OCI-LY7 (cell line): ENCODE measurements around the gene GPR89A.

ENCODE experiments used
- EZH2phosphoT487 ChIP-seq: fragments of 200-600 bp; sonication (generic); IDR thresholded peaks from 2 replicates; pipeline ENCODE4 v1.6.1; 2018; ENCODE audit warnings: low read depth, borderline replicate concordance, mild to moderate bottlenecking, mixed run types, antibody characterized with exemption, low read length, moderate library complexity, mixed read lengths
- TF ChIP-seq, protein P1 (sequence below): fragments of 200-600 bp; sonication (generic); conservative IDR thresholded peaks from 2 replicates; pipeline ENCODE4 v1.5.1; 2014; ENCODE audit warnings: mild to moderate bottlenecking, antibody characterized with exemption, low read length, moderate library complexity, mixed read lengths

- TF ChIP-seq, protein P1, sequence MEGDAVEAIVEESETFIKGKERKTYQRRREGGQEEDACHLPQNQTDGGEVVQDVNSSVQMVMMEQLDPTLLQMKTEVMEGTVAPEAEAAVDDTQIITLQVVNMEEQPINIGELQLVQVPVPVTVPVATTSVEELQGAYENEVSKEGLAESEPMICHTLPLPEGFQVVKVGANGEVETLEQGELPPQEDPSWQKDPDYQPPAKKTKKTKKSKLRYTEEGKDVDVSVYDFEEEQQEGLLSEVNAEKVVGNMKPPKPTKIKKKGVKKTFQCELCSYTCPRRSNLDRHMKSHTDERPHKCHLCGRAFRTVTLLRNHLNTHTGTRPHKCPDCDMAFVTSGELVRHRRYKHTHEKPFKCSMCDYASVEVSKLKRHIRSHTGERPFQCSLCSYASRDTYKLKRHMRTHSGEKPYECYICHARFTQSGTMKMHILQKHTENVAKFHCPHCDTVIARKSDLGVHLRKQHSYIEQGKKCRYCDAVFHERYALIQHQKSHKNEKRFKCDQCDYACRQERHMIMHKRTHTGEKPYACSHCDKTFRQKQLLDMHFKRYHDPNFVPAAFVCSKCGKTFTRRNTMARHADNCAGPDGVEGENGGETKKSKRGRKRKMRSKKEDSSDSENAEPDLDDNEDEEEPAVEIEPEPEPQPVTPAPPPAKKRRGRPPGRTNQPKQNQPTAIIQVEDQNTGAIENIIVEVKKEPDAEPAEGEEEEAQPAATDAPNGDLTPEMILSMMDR, result no peak
- TF ChIP-seq EZH2phosphoT487, result no peak
Measured at GRCh38 chr1:145689922-145690321, 82.1 kb downstream of the GPR89A start.
